Activated CD4-positive, alpha-beta T cell treated with anti-CD3 and anti-CD28 coated beads, Interleukin-2, Interleukin-4, amounts not matched to agents 100 ng/mL and 50 ng/mL, durations not matched to agents 16 hours and 8 hours (primary cell): ENCODE data around the gene CRYGB.

Experiments used
- DNase-seq: peaks from one replicate; pipeline ENCODE4 v3.0.0-alpha.2; 2020; ENCODE audit warnings: low spot score

CRYGB gene, protein sequence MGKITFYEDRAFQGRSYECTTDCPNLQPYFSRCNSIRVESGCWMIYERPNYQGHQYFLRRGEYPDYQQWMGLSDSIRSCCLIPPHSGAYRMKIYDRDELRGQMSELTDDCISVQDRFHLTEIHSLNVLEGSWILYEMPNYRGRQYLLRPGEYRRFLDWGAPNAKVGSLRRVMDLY

DNA sequence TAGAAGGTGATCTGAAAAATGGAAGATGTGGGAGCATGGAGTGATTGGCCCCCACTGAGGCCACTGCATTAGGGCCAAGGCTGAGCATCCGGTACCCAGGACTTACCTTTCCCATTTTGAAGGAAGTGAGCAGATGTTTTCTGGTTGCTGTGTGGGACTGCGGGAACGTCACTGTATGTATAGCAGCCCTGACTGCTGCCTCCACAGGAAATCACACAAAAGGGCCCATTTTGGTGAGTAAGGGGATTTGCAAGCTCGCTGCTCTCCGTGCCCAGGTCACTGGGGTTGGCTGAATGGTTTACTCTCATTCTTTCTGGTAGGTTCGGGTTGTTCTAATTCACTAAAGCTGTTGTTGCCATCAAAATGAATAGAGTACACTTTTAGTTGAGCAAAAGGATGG, at the start of gene CRYGB:
Gene CRYGB (minus strand): TSS at position 153 of the 400 bp plus-strand sequence. CDS start 38 bp downstream, at position 115.
- no peak for DNase-seq

DNA sequence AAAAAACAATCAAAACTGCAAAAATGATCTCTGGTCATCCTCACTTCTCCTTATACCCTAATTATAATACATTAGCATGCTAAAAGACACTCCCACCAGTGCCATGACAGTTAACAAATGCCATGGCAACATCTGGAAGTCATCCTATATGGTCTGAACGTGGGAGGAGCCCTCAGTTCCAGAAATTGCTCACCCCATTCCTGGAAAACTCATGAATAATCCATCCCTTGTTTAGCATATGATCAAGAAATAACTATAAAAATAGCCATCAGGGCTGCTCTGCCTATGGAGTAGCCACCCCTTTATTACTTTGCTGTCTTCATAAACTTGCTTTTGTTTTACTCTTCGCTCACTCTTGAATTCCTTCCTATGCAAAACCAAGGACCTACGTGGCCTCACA, 49.6 kb upstream of the CRYGB start:
- no peak for DNase-seq

DNA sequence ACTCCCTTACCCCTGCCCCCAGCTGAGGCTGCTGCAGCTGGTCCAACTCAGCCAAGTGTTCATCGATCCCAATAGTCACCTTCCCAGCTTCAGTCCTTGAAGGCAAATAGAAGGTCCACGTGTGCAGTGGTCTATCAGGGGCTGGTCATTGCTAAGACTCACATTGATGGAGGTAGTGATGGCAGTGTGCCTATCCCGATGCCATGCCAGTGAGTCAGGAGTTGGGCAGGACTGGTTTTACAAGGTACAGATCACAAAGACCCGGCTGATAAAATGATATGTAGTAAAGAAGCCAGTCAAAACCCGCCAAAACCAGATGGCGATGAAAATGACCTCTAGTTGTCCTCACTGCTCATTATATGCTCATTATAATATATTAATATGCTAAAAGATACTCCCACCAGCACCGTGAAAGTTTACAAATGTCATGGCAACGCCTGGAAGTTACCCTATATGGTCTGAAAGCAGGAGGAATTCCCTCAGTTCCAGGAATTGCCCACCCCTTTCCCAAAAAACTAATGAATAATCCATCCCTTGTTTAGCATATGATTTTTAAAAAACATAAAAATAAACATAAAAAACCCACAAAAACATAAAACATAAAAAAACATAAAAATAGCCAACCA, 46.8 kb upstream of the CRYGB start:
- DNase-seq, result no peak

DNA sequence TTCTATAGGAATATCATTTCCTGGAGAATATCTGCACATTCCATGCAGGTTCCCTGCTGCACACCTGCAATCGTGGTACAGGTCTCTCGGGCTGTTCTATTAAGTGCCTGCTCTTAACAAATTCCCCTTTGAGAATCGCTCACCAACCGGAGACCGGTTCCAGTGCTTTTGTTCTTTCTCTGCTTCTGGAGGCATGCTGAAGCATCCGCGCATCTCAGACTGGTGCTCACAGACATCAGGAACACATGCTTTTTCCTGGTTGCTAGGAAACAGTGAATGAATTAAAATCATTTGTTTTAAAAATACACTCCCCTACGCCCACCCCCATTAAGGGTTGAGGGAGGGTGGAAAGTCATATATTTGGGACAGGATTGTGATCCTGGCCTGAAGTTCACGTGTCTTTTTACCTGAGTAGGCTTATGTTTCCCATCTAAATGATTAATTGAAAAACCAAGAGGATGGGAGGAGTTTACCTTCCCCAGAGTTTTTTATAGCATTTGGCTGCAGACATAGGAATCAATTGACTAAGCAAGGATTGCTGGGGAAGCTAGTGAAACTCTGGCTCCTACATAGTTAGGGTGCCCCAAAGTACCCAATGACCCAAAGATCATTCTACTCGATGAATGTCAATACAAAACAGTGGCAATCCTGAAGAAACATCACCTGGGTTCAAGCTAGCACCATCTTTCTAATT, 44.0 kb upstream of the CRYGB start, which contains the start of gene C2orf80:
Gene C2orf80 (minus strand): TSS at position 221 of the 694 bp plus-strand sequence. CDS start 3,044 bp downstream, outside the sequence.
- DNase-seq, result no peak

DNA sequence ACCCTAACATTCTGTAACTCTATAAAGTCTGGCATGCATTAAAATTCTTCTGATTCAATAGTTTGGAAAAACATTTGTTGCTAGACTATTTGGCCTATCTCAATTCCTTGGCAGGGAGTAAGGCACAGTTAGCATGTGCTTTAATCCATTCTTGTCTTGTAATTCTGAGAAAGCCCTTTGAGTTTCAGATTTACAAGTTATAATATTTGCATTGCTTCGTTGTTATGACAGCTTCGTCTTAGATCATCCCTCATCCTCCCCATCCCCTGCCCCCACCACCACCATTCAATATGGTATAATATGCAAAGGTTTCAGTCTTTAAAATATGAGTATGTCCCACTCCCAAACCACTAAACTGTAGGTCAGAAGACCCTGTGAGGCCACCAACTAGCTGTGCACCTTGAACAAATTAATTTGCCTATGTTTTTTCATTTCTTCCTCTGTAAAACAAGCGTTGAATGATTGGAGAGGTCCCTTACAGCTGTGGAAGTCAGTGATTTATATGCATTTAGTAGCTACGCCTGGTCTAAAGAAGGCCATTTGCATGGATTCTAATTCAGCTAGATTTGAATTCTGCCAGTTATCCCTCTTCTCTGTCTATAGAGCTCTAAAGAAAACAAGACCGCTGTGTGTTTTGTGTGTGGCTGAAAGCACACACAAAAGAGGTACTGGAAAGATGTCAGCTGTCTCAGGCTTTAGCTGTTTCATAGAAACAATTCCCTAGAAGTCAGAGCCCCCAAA, 43.3 kb upstream of the CRYGB start:
- no peak for DNase-seq

DNA sequence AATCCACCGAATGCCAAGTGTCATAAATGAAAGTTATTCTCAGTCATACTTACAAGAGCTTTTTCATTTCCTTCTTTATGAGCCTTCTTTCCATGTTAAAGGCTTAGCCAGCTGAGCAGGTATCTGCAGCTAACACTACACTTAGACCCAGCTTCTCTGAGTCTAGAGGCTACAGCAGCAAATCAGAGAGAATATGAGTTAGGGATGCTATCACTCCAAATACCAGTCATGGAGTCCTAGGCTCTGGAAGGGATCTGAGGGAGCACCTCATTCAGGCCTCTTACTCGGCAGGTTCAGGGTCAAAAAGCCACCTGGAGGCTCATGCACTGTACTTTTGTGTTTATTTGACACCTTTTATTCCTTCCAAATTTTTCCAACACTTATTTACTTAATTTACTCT, 40.9 kb upstream of the CRYGB start:
- no peak for DNase-seq

DNA sequence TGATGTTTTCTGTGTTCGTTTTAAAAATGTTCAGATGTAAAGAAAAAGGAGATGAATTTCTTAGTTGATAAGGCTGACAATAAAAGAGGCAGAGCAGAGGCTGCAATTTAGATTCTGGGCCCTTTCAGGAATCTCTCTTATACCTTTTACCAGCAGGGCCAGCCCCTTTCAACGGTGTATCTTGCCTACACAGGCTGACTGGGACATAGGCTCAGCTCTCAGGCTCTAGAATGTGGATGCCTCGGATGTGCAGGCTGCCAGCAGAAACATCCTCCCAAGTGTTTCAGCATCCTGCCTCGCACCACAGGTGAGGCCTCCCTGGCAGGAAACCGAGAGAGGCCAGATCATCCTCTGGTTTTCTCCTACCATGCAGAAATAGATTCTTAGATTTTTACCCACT, 40.5 kb upstream of the CRYGB start:
- DNase-seq, result no peak

DNA sequence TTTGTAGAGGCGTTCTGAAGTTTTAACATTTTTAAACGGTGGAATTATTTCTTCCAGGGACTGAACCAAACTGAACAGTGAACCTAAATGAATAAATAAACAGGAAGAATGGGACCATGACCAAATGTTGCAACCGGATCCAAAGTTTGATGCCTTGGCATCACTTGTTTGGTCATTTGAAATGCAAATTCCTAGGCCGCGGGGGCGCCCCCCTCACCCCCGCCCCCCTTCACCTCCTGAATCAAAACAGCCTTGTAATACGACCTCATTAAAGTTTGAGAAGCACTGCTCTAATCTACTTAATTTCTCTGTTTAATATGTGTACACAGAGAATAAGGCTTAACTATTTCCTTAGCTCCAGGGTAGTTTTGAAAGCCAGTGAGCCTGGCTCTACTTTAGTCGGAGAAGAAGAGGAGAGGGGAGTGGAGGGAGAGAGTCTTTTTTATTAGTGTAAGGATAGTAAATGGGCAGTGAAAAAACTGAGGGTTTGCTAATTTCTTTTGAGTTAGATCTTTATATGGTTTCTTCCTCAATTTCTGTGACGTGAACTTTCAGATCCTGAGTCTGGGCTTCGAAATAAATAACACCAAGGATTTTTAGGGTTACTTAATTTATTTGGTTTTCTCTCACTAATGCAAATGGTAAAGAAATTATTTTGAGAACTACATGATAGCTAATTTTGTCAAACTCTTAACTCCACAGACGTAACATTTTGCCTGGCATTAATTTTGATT, 38.2 kb upstream of the CRYGB start:
- no peak for DNase-seq

DNA sequence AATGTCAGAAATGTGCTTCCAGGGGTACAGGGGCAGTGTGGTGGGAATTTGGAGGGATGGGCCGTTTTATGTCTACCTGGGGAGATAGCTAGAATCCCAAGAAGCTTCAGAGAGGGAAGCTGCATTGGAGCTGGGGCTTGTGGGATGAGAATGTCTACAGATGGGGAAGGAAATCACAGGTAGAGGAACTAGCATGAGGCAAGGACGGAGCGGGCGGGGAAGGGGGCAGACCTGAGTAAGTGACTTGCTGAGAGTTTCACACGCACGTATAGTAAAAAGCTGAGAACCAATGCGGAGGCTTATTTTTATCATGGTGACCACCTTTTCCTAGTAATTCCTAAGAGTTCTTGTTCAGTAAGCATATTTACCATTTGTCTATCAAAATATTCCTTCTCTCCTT, 37.6 kb upstream of the CRYGB start:
- DNase-seq, result no peak

DNA sequence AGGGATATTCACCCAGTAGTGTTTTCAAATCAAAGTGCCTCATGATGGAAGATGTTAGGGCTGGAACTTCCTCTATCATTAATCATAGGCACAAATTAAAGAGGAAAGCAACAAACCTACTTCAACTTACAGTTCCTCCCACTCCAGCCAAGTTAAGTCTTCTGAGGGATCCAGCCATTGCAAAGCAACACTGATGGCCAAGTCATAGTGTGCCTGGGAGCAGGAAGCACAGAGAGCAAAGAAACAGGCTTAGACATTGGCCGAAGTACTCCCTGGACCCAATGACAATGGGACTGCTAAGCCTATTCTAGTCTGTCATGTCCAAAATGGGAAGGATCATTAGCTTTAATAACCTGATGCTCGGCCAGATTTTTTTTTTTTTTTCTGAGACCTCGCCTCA, 36.9 kb upstream of the CRYGB start:
- no peak for DNase-seq

DNA sequence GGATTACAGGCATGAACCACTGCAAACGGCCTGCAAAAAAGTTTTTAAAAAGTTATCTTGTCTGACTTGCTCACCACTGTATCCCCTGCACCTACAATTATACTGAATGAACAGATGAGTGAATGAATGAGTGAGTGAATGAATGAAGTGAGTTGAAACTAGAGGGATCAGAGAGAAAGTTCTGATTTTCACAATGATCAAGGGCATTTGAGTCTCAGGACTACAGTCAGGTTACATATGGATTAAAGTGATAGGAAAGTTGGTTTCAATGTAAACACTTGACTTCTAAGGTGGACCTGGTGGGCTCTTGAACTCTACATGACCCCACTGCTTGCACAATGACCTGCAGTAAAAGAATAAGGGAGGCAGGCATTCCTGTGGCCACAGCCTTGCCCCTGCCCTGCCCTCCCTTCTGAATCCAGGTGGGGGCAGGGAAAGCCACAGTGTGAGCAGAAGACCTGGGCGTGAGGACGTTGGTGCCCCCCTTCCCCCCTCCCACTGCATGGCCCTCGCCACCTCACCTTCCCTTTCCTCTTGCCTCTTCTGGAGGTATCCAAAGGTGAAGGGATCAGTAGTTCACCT, 33.2 kb upstream of the CRYGB start:
- no peak for DNase-seq

DNA sequence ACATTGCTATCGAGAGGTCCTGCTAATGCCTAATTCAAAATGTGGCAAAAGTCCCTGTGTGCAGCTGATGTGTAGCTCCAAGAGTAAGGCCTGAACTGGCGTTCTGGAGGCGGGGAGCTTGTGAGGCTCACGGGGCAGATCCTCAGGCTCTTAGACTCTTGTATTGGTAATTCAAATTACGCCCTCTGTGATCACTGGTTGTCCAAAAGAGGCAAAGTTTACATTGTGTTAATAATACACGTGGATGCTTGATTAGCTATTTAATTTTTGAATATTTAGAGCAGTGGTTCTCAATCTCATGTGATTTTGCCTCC, 29.8 kb upstream of the CRYGB start:
- no peak for DNase-seq

DNA sequence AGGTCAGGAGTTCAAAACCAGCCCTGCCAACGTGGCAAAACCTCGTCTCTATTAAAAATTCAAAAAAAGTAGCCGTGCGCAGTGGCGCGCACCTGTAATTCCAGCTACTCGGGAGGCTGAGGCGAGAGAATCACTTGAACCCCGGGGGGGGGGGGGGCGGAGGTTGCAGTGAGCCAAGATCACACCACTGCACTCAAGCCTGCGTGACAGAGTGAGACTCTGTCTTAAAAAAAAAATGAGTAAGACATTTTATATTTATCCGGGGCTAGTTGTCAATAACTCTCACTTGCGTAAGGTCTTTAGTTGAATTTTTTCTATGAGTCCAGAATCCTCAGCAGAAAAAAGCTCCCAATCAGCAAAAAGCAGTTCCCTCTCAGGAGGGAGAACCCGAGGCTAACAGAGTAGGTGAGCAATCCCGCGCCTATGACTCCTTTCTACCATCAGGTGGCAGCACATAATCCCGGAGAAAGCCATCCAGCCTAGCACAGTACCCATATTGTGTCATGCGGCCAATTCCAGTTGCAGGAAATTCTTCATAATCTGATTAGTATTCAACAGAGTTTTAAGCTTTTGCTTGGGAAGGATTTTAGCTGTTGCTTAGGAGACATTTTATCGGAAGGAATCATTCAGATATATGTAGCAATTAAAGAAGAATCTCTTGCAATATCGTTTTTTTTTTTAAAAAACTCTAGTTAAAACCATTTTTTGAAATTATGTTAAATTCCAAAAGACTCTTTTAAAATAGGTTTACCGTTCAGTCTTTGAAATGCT, 29.3 kb upstream of the CRYGB start:
- peak; percentile 73 for DNase-seq

DNA sequence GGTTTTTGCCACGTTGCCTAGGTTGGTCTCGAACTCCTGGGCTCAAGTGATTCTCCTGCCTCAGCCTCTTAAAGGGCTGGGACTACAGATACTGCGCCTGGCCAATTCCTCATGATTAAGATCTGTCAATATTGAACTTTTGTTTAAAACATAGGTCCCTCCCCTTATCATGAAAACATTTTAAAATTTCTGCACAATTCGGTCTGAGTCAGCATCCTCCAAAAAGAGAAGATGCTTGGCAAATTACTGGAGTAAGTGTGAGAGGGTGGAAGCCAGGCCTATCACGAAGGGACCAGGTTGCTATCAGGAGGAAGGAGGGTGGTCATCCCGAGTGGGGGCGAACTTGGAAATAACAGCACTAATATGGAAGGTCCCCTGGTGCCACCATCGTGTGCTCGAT, 28.2 kb upstream of the CRYGB start:
- DNase-seq, result no peak

DNA sequence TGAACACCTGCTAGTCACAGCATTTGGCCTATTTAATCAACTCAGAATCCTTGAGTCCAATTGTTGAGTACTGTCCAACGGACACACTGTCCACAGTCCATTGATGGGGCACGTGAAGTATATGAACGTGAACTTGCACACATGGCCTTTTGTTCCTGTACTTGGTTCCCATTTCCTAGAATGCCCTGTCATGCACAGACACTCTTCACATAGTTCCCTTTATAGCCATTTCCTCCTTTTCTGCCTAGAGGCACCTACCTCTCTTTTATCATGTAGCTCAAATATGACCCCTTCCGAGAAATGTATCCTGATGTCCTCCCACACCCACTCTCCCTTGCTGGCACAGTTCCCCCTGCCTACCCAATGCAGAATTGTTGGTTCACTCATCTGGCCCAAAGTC, 26.2 kb upstream of the CRYGB start:
- no peak for DNase-seq

DNA sequence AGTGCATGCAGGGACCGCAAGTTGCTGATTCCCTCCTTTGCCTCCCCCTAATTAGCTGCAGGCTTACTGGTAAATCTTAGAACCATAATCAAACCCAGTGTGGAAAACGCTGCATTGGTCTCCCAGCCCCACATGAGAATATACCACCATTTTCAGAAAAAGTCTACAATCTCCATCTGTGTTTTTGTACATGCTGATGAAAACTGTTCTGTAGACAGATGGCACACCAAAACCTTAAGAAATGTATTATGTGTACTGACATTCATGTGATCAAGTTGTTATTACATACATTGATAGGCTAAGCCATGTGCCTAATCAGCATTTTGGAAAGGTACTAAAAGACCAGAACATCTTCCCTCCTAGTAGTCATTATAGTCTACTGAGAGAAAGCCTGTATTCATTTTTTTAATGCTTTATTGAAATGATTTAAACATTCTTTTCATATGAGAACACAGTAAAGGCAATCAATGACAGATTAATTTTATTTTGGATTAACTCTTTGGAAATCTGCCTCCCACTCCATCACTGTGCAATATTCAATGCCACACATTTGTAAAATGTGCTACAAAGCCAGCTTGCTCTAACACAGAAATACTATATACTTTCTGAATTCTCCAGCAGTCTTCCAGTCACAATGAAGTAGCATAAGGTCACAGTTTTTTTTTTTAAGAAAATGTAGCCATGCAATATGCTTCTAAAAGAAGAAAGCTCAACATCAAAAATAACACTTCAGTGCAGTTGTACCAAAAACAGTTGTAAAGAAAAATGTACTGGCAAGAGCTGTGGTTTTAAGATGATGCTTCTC, 19.2 kb upstream of the CRYGB start:
- no peak for DNase-seq

DNA sequence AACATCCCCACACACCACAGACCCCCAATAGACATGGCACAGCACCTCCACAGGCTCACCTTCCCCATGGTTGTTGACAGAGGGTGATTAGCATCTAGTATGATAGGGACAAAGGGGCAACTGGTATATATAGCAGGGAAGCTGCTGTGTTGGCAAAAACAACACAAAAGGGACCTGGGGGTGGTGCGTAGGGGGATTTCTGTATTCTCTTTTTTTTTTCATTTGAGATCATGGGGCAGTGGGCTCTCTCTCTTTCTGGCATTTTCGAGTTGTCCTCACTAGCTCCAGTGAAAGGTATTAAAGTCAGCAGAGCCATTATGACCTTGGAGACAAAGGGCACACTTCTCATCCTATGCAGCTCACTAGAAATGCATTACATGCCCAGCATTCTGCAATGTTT, 17.5 kb upstream of the CRYGB start, which contains the start of gene CRYGA:
Gene CRYGA (minus strand): TSS at position 101 of the 400 bp plus-strand sequence. CDS start 33 bp downstream, at position 68.
- no peak for DNase-seq

DNA sequence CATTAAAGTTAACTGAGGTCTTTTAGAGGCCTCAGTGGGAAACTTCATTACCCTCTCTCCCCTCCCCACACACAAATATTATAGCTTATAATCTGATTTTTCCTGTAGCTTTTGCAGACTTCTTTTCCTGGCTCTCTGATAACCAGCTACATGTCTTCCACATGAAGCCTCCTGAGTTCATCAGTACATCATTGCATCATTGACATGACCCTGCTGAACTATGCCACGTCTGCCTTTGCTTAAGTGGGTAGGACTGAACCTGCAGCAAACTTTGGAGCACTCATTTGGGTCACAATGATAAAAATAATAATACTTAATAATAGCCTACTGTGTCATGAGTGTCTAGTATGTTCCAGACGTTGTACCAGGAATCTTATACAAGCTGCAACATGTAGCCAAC, 10.5 kb upstream of the CRYGB start:
- no peak for DNase-seq

DNA sequence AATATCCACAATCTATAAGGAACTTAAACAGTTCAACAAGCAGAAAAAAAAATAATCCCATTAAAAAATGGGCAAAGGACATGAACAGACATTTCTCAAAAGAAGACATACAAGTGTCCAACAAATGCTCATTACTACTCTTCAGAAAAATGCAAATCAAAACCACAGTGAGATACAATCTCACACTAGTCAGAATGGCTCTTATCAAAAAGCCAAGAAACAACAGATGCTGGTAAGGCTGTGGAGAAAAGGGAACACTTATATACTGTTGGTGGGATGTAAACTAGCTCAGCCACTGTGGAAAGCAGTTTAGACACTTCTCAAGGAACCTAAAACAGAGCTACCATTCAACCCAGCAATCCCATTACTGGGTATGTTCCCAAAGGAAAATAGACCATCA, 7.2 kb upstream of the CRYGB start:
- no peak for DNase-seq

DNA sequence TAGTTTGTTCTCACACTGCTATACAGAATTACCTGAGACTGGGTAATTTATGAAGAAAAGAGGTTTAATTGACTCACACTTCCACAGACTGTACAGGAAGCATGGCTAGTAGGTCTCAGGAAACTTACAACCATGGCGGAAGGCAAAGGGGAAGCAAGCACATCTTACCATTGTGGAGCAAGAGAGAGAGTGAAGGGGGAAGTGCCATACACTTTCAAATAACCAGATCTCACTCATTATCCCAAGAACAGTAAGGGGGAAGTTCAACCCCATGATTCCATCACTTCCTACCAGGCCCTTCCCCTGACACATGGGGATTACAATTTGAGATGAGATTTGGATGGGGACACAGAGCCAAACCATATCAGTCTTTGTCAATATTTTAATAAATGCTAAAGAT, 5.0 kb upstream of the CRYGB start:
- DNase-seq, result no peak
